Activated CD4-positive, CD25-positive, alpha-beta regulatory T cell (primary cell): ENCODE data around the gene STAMBPL1.

ENCODE experiments used
- DNase-seq, 4 experiments: peaks; one replicate each; lab custom pipeline; 2025; lab: John Stamatoyannopoulos, UW

The STAMBPL1 gene

GRCh38 chr10:88893611-88894010, 13.6 kb downstream of the STAMBPL1 start:
- no peak for DNase-seq

GRCh38 chr10:88895250-88895649, 15.2 kb downstream of the STAMBPL1 start:
- DNase-seq: no peak

- DNase-seq: no peak
These were observed 16.4 kb downstream of the STAMBPL1 start for GRCh38 chr10:88896372-88896993.

GRCh38 chr10:88896994-88897853, 17.2 kb downstream of the STAMBPL1 start:
- DNase-seq: no peak

- no peak for DNase-seq
These were observed 18.7 kb downstream of the STAMBPL1 start for GRCh38 chr10:88898727-88899126.

GRCh38 chr10:88899886-88900285, 19.8 kb downstream of the STAMBPL1 start:
- no peak for DNase-seq

- DNase-seq: no peak
These were observed 21.4 kb downstream of the STAMBPL1 start for GRCh38 chr10:88901206-88901983.

GRCh38 chr10:88901984-88902789, 22.1 kb downstream of the STAMBPL1 start:
- no peak for DNase-seq

- no peak for DNase-seq
These were observed 23.7 kb downstream of the STAMBPL1 start for GRCh38 chr10:88903715-88904114.

- no peak for DNase-seq
These were observed 26.9 kb downstream of the STAMBPL1 start for GRCh38 chr10:88906921-88907320.

GRCh38 chr10:88908194-88908593, 28.1 kb downstream of the STAMBPL1 start:
- no peak for DNase-seq

- DNase-seq: no peak
These were observed 31.1 kb downstream of the STAMBPL1 start for GRCh38 chr10:88911116-88911515.

GRCh38 chr10:88911851-88912250, 31.8 kb downstream of the STAMBPL1 start:
- no peak for DNase-seq

GRCh38 chr10:88913127-88913526, 33.1 kb downstream of the STAMBPL1 start:
- no peak for DNase-seq

- no peak for DNase-seq
These were observed 33.7 kb downstream of the STAMBPL1 start for GRCh38 chr10:88913788-88914187.

GRCh38 chr10:88915781-88916180, 35.7 kb downstream of the STAMBPL1 start:
- no peak for DNase-seq

GRCh38 chr10:88916231-88916630, 36.2 kb downstream of the STAMBPL1 start:
- DNase-seq: no peak

- DNase-seq: no peak
These were observed 36.9 kb downstream of the STAMBPL1 start for GRCh38 chr10:88916986-88917385.

GRCh38 chr10:88918191-88918905, 38.3 kb downstream of the STAMBPL1 start:
- no peak for DNase-seq

- no peak for DNase-seq
These were observed 39.0 kb downstream of the STAMBPL1 start for GRCh38 chr10:88919041-88919440.

GRCh38 chr10:88920198-88920597, 40.2 kb downstream of the STAMBPL1 start:
- no peak for DNase-seq
